Stimulated activated naive CD8-positive, alpha-beta T cell treated with anti-CD3 and anti-CD28 coated beads, Interleukin-15, Interleukin-2, amounts not matched to agents 100 ng/mL and 50 ng/mL, for 24 hours (primary cell): ENCODE measurements around the gene SFR1.
"Not testable (repeated sequence)": the region's sequence is repeated elsewhere in the genome, so short reads cannot be mapped to it uniquely, and the experiment has no call there.

Source experiments
- H3K27ac Mint-ChIP-seq: one replicate; pipeline ENCODE4 v1.8.0; 2021; ENCODE audit warnings: mild to moderate bottlenecking, mixed read lengths
- H3K27me3 Mint-ChIP-seq: one replicate; pipeline ENCODE4 v1.8.0; 2021; ENCODE audit warnings: mixed read lengths
- H3K36me3 Mint-ChIP-seq: one replicate; pipeline ENCODE4 v1.8.0; 2021; ENCODE audit warnings: low read depth, mixed read lengths
- H3K4me1 Mint-ChIP-seq: one replicate; pipeline ENCODE4 v1.8.0; 2021; ENCODE audit warnings: low read depth, mixed read lengths
- H3K4me3 Mint-ChIP-seq: one replicate; pipeline ENCODE4 v1.8.0; 2021; ENCODE audit warnings: mild to moderate bottlenecking, mixed read lengths
- H3K9me3 Mint-ChIP-seq: one replicate; pipeline ENCODE4 v1.8.0; 2021; ENCODE audit warnings: mixed read lengths

SFR1 gene

GRCh38 chr10:104174136-104174535 is 52.2 kb downstream of the SFR1 start:
- Mint-ChIP-seq H3K9me3 (peaks cover 14% of the 10 kb centered on the region), H3K4me1 (peaks cover 16% of the 10 kb centered on the region)
- H3K27me3 Mint-ChIP-seq, H3K4me3 Mint-ChIP-seq, H3K36me3 Mint-ChIP-seq, H3K27ac Mint-ChIP-seq: not testable (repeated sequence)
